ENCODE data around the gene CAPN11. TPM values are rescaled to one million over a fixed set of nuclear protein-coding genes. Genes with fewer than 3 reads are reported as not detected.

Gene CAPN11
- total RNA-seq, 1 donor from 2014 or later = 0.27 TPM

GRCh38 chr6:44203955-44204354 lies 45.3 kb downstream of the CAPN11 start:
- intact Hi-C loops (cut with DNase I) = no loop called here
- no peak for ATAC-seq
- H3K4me3 ChIP-seq = no peak overlapping the region

DNA sequence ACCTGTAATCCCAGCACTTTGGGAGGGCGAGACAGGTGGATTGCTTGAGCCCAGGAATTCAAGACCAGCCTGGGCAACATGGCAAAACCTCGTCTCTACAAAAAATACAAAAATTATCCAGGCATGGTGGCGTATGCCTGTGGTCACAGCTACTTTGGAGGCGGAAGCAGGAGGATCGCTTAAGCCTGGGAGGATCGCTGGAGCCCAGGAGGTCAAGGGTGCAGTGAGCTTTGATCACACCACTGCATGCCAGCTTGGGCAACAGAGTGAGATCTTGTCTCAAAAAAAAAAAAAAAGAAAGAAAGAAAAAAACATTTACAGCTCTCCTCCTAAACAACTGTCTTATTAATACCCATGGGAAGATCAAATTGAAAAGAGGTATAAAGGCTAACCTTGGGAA lies 49.3 kb downstream of the CAPN11 start:
- no peak for ATAC-seq
- no peaks in the 10 kb centered on the region for H3K9me3 ChIP-seq
- DNase-seq = no peak
- no peak overlapping the region for H3K27ac ChIP-seq
- intact Hi-C loops (cut with DNase I) = no loop called here
- no peaks in the 10 kb centered on the region for H3K36me3 ChIP-seq
- no peak overlapping the region for H3K4me3 ChIP-seq
- no peak for TF ChIP-seq CTCF (IDR thresholded peaks at IDR 0.05)
- H3K27me3 ChIP-seq (ENCODE audit: low read depth) = no peaks in the 10 kb centered on the region
- H3K4me1 ChIP-seq = no peaks in the 10 kb centered on the region

More at GRCh38 chr6:44203955-44204354, 45.3 kb downstream of the CAPN11 start:
- no peak for DNase-seq
- TF ChIP-seq CTCF (IDR thresholded peaks at IDR 0.05) = no peak
- H3K4me1 ChIP-seq = no peaks in the 10 kb centered on the region
- H3K9me3 ChIP-seq = no peaks in the 10 kb centered on the region
- H3K36me3 ChIP-seq = no peaks in the 10 kb centered on the region
- no peak overlapping the region for H3K27ac ChIP-seq
- H3K27me3 ChIP-seq (ENCODE audit: low read depth) = no peaks in the 10 kb centered on the region

- ATAC-seq = no peak
- no peak for TF ChIP-seq CTCF (IDR thresholded peaks at IDR 0.05)
- intact Hi-C loops (cut with DNase I) = no loop called here
Measured at GRCh38 chr6:44211284-44211683, 52.7 kb downstream of the CAPN11 start.

DNA sequence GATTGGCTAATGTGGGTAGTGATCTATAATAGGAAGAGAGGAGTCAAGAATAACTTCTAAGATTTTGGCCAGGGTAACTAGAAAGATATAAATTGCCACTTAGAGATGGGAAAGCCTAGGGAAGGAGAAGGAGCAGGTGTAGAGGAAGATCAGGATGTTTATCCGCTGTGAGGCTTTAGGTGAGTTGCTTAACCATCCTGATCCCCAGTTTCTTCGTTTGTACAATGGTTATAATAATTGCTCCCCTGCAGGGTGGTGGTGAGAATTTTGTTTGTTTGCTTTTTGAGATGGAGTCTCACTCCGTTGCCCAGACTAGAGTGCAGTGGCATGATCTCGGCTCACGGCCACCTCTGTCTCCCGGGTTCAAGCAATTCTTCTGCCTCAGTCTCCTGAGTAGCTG lies 55.7 kb downstream of the CAPN11 start:
- no peak overlapping the region for H3K27ac ChIP-seq
- no peak for TF ChIP-seq CTCF (IDR thresholded peaks at IDR 0.05)
- intact Hi-C loops (cut with DNase I) = no loop called here
- no peak for DNase-seq
- peaks cover 27% of the 10 kb centered on the region for H3K4me1 ChIP-seq
- H3K9me3 ChIP-seq = no peaks in the 10 kb centered on the region
- ATAC-seq = no peak
- no peaks in the 10 kb centered on the region for H3K27me3 ChIP-seq (ENCODE audit: low read depth)
- no peaks in the 10 kb centered on the region for H3K36me3 ChIP-seq
- H3K4me3 ChIP-seq = no peak overlapping the region

More at GRCh38 chr6:44211284-44211683, 52.7 kb downstream of the CAPN11 start:
- Histone ChIP-seq H3K4me1 (no peaks in the 10 kb centered on the region), H3K27me3 (ENCODE audit: low read depth) (no peaks in the 10 kb centered on the region), H3K9me3 (no peaks in the 10 kb centered on the region), H3K36me3 (no peaks in the 10 kb centered on the region), H3K27ac (no peak overlapping the region), H3K4me3 (no peak overlapping the region)
- no peak for DNase-seq

DNA sequence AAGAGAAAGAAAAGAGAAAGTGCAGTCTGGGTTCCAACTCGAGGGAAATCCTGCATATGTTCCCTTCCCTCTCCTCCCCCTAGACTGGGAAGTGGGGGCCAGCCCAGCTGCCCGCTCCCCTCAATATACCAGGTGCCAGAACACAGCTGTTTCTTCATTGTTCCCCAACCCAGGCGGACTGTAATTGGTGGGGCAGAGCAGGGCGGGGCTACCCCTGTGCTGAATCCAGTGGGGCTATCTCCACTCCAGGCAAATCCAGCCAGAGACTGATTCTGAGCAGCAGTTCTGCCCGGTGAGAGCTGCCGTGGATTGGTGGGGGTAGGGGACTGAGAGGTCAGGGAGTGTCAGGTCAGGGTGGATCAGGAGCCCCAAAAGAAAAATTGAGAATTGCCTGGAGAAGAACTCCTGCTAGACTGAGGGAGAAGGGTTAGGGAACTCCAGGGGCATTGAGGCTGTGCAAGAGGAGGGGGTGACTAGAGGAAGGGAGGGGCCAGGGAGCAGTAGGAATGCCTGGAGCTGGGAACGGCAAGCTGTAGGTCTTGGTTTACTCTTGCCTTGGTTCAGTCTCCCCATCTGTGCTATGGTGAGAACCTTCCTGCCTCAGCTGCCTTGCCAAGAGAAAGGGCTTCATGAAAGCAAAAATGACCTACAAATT lies 58.2 kb downstream of the CAPN11 start, which contains the start of gene MYMX:
Gene MYMX, plus strand, starts transcription at position 250 of the 655 bp plus-strand sequence. CDS start 546 bp downstream, outside the sequence.
- DNase-seq (no peak), ATAC-seq (no peak)
- Histone ChIP-seq H3K9me3 (no peaks in the 10 kb centered on the region), H3K4me1 (peaks cover 50% of the 10 kb centered on the region), H3K36me3 (no peaks in the 10 kb centered on the region), H3K27ac (peak within 1 kb of the TSS; percentile 80), H3K4me3 (no peak within 1 kb of the TSS), H3K27me3 (ENCODE audit: low read depth) (no peaks in the 10 kb centered on the region)
- intact Hi-C loops (cut with DNase I) = no loop called here
- TF ChIP-seq CTCF (IDR thresholded peaks at IDR 0.05) = no peak

All from lower lobe of right lung (tissue), 2 donors.